Activated T-helper 1 cell treated with anti-CD3 and anti-CD28 coated beads, Interleukin-2, amount 50 U/mL, for 16 hours (primary cell): ENCODE data around the gene MRPL21.
"Not testable (repeated sequence)": the region's sequence is repeated elsewhere in the genome, so short reads cannot be mapped to it uniquely, and the experiment has no call there.

ENCODE experiments used
- DNase-seq, 2 donors: peaks; one replicate each; pipeline ENCODE4 v3.0.0-alpha.2; 2020; ENCODE audit warnings: low read depth in 1 of 2, low spot score in 1 of 2

Gene MRPL21

DNA sequence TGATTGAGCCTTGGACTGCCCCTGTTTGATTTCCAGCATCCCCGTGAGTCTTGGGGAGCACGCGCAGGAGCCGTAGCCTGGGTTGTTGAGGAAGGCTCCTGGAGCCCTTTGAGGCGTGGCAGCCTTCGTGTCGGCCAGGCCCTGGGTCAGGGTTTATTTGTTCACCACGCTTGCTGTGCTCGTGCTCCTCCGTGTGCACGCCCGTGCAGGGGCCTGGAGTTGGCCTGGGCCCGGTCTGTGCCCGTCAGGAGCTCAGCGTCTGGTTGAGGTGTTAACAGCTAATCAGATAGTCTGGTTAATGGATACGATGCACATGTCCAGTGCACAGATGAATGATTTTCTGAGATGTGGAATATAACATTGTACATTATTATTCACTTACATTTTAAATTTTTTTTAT lies 8.1 kb upstream of the MRPL21 start:
- DNase-seq = no peak

DNA sequence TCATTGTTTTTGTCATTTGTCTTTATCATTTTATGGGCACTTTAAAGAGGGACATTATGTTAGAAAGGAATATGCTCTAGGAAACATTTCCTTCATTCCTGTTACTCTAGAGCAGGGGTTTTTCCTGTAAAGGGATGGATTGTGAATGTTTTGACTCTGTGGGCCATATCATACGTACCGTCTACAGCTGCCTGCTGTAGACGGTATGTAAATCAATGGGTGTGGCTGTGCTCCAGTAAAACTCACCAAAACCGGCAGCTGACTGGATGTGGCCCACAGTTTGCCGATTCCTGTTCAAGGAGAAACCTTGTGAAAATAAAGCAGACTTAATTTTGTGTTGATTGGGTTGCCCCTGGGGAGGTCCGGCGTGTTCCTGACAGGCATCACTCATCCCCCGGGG lies 7.3 kb upstream of the MRPL21 start:
- no peak for DNase-seq

DNA sequence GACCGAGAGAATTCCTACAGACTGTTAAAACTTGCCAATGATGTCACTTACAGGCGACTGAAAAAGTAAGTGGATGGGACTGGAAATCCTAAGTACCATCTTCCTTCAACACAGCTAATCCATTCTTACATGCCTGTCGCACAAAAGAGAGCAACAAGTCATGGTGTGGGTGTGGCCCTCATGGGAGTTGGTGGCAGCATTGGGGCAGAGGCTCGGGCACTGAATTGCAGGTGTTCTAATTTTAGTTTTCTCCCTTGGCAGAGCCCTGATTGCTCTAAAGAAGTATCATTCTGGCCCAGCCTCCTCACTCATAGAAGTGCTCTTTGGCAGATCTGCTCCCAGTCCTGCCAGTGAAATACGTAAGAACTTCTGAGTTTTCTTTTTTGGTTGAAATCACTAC lies 4.6 kb upstream of the MRPL21 start:
- DNase-seq = no peak

DNA sequence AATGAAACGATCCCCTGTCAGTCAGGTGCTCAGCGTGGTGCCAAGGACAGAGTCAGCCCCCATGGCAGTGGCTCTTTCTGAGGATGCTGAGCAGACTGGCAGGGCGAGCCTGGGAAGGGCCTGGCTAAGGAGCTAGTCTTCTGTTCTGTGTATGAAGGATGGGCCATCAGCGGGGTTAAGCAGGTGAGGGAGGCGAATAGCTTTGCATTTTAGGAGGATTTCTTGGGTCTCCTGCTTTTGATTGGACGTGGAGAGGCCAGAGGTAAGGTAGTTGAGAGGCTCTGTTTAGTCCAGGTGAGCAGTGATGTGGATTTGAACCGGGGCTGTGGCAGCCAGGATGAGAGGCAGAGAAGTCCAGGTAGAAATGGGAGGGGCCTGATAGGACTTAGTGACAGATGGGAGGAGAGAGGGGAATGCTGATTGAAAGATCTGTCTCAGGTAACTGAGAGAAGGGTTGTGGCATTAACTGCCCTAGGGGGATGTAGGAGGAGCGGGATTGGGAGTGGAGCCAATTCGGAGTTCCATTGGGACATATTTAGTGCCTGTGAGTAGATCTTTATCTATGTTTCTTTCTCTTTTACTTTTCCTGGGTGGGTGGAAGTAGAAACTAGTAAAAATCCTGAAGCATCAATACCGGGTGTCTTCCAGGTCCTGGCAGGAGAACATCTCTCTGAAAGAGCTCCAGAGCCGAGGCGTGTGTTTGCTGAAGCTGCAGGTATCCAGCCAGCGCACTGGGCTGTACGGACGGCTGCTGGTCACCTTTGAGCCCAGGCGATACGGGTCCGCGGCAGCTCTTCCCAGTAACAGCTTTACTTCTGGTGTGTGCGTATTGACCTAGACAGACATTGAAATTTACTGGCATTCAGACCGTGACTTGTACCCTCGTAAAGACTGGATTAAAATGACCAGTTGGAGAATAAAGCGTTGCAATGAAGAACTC lies 2.1 kb upstream of the MRPL21 start:
- DNase-seq = no peak

- DNase-seq = no peak
Observed at GRCh38 chr11:68904248-68904847, 716 bp upstream of the MRPL21 start.

GRCh38 chr11:68900835-68901381 lies 2.7 kb downstream of the MRPL21 start:
- no peak for DNase-seq

- no peak for DNase-seq
Observed at GRCh38 chr11:68897441-68897840, 6.2 kb downstream of the MRPL21 start.

DNA sequence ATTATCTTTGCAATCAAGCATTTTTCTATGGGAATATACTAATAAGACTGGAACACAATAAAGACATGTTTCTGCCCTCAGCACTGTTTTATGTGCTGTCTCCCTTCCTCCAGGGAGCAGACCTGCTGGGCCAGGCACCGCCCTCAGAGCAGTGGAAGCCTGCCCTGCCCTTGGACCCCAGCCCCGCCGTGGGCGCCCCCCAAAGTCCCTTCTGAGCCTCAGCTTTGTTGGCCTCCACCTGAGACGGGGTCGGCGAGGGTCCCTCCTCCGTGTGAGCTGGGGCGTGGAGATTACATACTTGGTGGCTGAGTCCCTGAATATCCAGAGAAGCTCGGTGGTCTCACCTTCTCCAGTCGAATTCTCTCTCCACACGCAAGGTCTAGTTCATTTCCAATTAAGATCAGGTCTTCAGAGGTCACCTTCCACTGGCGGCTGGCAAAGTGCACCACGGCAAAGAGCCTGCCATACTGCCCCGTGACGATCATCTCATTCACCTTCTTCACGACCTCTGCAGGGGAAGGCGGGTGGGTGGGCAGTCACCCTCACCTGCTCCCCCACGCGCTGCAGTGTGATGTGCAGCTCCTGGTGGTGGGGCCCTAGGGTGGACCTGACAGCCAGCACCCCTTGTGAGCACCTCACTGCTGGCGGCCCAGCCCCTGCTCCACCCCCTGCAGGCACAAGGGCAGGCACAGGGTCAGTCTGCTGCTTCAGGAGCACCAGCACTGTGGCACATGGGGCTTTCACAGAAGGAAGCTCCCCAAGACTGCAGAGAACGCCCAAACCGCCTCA lies 7.3 kb downstream of the MRPL21 start:
- no peak for DNase-seq

GRCh38 chr11:68893282-68893681 lies 10.3 kb downstream of the MRPL21 start:
- DNase-seq = no peak

- DNase-seq = no peak
Observed at GRCh38 chr11:68892576-68892975, 11.1 kb downstream of the MRPL21 start.

- no peak for DNase-seq
Observed at GRCh38 chr11:68891351-68891948, 12.2 kb downstream of the MRPL21 start.

DNA sequence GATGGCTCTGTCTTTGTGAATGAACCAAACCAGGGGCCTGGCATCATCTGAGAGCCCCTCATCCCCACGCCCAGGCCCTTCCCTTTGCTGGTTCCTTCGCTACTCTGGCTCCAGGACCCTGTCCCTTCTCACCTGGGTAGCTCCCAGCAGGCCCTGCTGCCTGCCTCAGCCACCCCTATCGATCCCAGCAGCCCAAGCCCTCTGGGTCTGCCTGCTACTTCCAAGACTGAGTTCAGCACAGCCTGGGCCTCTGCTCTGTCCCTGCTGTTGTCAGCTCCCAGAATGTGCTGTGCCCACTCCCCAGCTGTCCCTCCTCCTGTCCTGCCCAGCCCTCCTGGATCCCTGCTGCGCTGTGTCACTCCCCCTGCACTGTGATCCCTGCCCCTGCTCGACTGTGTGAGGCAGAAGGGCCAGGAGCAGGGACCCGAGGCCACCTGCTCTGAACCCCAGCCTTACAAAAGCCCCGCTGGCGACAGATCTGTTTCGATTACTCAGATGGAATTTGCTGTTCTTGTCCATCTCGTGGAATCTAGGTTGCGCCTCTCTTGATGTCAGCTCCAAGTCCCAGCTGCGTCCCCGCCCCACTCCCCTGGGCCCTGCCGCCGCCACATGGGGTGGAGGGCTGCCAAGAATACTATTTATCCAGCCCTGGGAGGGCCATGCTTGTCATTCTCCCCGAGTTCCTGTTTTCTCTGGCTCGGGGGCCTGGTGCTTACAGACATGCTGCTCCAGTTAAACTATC lies 13.0 kb downstream of the MRPL21 start:
- no peak for DNase-seq

GRCh38 chr11:68889948-68890446 lies 13.6 kb downstream of the MRPL21 start:
- DNase-seq = no peak

- not testable (repeated sequence) for DNase-seq
Observed at GRCh38 chr11:68884827-68885226, 18.8 kb downstream of the MRPL21 start.

DNA sequence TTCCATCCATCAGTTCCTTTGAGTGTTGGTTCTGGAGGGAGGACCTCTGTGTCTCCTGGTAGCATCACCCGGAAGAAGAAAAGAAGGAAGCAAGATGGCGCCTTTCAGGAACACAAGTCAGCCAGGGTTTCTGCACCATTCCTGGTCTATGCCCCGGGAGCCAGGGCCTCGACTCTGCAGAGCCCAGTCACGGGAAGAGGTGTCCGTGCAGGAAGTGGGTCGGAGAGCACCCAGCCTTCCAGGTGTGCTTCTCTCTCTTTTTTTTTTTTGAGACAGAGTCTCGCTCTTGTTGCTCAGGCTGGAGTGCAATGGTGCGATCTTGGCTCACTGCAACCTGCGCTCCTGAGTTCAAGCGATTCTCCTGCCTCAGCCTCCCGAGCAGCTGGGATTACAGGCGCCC lies 21.2 kb downstream of the MRPL21 start:
- DNase-seq = no peak

GRCh38 chr11:68881320-68881719 lies 22.3 kb downstream of the MRPL21 start:
- no peak for DNase-seq

- no peak for DNase-seq
Observed at GRCh38 chr11:68880851-68881250, 22.8 kb downstream of the MRPL21 start.

- DNase-seq = no peak
Observed at GRCh38 chr11:68878022-68878421, 25.6 kb downstream of the MRPL21 start.

- DNase-seq = no peak
Observed at GRCh38 chr11:68872216-68873003, 31.2 kb downstream of the MRPL21 start.
